ENCODE measurements around the gene BLCAP.

DNA sequence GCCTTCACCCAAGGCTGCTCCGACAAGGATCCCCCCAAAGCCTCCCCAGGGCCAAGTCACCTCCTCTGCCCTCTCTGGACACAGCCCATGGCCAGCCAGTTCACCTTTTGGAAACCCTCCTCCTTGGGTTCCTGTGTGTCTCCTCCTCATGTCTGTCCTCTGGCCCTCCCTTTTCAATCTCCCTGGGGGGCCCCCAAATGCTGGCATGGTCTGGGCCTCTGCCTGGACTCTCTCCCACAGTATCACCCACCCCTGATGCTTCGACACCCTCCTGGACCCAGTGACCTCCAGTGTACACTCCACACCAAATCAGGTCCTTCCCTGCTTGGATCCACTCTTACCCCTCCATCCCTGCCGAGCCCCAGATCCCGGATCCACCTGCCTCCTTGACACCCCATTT is 53.3 kb downstream of the BLCAP start:
- TF ChIP-seq POLR2AphosphoS5 (IDR thresholded peaks at IDR 0.05; ENCODE audit: borderline replicate concordance, low read depth, low read length) (no peak), EZH2 (IDR thresholded peaks at IDR 0.05) (no peak)
